Fibroblast of skin of right quadriceps (primary cell): ENCODE results near the gene MLIP.

Experiments used
- DNase-seq: peaks from one replicate; pipeline ENCODE4 v3.0.0-alpha.2; 2013

The MLIP gene

DNA sequence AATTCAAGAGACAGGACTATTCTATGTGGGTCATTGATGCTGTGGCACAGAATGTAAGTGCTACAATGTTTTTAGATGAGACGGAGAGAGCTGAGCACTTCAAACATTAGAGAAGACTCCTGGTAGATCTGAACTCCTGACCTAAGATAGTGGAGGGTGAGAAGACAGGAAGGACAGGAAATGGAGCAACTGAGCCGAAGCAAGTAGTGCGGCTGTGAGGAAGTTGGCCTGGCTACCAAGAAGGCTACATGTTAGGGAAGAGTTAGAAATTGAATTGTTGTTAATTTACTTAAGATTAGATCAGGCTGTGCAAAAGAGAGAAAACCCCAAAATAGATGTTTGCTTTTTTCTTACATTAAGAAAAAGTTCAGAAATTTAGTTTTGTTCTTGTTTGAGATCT lies 14.4 kb upstream of the MLIP start:
- DNase-seq = no peak

DNA sequence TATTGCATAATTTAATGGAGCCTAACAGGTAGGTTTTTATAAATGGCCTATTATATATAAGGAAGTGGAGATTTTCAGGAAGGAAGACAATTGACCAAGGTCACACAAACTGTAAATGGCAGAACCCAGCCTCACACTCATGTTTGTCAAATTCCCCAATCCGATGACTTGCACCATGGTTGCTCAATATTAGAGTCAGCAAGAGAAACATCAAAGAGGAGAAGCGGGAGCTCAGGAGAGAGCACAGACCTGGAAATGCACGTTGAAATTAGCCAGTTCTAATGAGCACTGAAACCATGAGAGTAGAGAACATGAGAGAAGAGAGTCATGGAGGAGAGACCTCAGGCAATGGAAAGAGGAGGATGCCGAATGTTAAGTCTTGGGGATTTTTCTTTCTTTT lies 13.5 kb upstream of the MLIP start:
- DNase-seq = no peak

DNA sequence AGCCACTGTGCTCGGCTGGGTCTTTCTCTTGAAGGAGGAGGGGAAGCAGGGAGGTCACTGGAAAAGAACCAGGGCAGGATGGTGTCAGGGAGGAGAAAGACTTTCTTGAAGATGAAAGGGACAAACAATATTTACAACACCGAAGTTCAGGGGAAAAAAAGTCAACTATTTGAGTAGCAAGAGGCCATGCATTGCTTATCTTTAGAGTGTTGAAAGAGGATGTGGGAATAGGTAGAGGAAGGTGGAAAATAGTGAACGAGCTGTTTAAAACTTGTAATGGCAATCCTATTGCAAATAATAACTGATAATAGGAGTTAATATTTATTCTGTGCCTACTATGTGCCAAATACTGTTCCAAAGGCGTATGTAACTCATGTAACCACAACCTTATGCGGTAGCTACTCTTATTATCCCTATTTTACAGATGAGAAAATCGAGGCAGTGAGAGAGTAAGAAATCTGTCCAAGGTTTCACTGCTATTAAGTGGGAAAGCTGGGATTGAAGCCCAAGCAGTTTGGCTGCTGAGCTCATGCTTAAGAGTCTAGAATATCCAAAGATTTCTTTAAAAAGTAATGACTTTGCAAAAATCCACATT lies 12.7 kb upstream of the MLIP start:
- no peak for DNase-seq

DNA sequence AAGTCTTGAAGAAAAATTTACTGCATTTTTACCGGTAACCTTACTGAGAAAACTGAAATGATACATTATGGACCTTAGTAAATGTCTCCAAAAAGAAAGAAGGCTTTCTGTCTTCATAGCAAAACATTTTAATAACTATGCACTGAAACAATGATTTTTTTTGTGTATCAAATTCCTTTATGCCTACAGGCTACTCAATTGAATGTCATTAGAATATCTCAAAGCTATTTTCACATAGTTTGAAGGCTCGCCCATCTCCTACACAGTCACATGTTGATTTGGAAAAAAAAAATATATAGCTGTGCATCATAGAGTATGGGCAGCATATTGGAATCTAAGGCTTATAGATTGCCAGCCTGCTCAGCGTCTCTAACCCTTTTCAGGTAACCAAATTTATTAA lies 12.0 kb upstream of the MLIP start:
- DNase-seq = no peak

DNA sequence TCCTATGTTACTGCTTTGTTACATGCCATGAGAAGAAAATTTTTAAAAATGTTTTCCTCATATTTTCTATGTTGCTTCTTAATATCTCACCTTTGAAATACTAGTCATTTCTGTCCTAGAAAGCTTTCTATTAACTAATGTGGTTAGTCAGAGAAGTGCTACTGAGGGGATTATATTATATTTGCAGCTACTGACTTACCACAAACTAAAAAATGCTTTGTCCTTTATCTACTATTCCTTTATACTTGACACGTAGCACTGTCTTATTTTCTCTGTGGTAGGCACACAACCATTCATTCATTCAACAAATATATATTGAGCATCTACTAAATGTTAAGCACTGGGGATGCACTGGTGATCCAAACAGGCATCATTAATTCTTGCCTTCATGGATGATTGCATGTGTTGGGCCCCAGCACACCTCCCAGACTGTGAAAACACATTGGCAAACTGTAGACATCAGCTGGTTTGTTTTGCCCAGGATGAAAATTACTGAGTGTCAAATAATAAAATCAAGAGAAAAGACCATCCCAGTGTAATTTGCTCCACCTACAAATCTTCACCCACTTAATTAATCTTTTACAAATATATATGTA lies 10.7 kb upstream of the MLIP start:
- no peak for DNase-seq

DNA sequence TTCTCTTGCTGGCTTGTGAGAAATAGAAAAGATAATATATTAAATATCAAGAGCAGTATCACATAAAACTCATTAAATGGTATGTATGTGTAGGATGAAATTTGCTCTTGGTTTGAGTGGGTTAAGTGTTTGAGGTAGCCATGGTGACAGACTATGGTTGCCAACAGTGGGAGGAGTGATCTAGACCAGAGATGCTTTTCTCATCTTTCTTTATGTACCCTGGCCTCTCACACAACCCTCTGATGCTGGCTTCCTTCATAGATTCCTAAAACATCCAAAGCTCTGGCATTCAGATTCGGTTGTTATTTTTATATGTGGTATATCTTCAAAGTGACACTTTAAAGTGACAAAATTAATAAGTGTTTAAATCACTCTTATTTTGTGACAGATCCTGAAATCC lies 9.0 kb upstream of the MLIP start:
- DNase-seq = no peak

DNA sequence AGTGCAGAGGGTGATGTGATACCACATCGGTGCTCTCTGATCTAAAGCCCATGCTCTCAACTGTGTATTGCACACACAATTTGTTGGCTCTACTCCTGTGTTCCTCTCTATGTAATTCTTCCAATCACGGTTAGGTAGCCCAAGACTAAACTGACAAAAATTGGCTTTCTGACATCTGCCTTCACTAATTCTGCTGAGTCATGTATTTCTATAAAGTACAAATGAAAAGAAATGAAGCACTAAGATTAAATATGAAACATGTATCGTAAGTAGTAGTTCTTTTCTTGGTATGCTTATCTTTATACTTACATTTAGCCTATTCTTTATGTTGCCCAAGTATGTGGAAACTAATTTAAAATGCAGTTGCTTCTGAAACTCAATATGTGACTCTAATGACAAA lies 7.7 kb upstream of the MLIP start:
- no peak for DNase-seq

DNA sequence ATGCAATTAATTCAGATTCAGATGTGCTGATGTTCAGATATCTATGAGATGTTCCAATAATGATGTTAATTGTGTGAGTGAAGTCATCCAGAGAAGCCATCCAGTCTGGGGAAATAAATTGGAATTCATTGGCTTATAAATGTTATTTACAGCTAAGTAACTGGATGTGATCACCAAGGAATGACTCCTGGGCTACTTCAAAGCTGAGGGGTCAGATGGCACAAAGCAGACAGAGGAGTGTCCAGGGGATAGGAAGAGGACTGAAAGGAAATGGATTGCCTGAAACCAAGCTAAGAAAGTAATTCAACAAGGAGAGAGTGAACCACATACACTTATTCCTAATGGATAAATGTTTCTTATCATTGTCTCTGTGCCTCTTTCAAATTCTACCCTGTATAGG lies 4.5 kb upstream of the MLIP start:
- no peak for DNase-seq

DNA sequence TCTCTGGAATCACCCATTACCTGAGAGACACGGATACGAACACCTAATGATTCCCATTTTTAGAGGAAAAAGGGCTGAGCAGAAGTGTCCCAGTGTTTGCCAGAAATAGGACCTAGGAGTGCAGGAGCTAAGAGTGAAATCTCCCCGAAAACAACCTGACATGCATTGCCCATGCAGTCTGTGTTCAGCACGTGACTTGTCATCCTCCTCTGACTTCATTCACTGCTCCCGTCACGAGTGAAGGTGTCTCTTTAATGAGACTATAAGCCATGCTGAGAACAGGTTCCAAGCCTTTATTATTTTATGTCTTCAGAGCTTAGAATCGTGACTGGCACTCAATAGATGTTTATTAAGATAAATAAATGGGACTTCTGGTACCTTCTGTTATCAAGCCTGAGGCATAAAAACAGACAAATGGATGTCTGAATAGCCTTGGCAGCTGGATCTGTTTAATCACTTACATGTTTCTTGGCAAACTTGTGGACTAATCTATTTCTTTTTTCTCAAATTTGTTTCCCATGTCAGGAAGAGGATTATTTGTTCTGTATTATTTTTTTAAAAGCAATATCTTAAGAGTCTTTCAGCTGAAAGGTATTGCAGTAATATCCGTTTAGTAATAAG lies 3.7 kb upstream of the MLIP start:
- no peak for DNase-seq

DNA sequence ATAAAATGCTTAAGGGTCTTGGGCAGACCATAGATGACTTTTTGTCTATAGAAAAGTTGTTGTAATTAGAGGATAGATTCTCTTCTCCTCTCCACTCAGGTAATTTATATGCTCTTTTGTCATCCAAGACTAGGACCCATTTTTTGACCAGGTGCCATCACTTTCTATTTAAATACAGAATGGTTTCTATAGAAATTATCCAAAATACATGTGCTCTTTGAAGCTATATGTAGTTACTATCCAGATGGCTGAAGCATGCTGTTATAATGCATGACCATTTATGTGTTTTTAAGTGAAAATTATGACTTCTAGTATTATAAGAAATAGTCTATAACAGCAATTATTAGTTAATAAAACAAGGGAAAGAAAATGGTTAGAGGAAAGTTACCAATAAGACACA lies 3.0 kb upstream of the MLIP start:
- DNase-seq = no peak

DNA sequence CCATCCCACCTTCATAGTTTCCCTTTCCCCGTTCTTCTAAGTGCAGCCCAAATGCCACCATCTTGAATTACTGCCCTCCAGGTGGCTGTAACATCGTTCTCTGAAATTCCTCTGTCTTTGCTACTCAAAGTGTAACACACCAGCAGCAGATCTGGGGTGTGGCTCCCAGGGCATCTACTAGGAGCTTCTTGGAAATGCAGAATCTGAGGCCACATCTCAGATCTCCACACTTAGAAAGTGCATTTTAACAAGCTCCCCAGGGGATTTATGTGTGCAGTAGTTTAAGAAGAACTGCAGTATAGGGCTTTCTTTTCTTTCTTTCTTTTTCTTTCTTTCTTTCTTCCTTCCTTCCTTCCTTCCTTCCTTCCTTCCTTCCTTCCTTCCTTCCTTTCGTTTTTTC lies 1.7 kb upstream of the MLIP start:
- DNase-seq = no peak

DNA sequence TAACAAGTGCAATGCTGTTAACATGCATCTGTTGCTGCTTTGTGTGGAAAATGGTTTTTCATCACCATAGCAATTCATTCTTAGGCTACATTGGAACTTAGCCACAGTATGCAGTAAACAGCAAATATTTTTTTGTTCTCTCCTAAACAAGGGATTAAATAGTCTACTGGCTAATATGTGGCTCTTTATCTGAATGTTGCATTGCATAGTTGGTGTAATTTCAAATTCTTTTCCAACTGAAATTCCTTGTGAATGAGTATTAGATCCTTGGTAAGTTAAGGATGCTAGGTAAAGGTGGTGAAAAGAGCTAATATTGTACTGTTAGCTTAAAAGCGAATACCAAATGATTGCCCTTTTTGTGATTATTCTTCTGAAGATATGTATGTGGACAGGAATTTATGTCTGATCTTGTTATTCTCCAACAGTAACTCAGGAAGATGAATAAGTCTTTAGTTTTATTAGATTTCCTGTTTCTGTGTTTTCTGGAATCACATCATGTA lies 958 bp downstream of the MLIP start:
- peak; percentile 26 for DNase-seq

DNA sequence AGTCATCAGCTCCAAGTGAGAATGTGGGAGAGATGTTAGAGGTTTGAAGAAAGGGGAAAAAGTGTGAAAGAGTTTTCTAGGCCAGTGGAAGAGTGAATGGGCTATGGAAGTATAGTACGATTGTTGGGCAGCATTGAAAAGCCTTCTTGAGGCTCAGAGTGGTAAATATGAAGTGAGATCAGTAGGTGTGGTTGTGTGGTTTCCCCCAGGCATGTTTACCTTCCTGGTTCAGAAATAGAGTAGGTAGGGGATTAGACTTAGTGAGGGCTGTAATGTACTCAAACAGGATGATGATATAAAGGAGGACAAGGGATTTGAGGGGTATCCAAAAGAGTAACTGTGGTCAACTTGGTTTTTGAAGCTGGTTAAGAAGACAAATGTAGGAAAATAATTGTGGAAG lies 3.7 kb downstream of the MLIP start:
- no peak for DNase-seq

DNA sequence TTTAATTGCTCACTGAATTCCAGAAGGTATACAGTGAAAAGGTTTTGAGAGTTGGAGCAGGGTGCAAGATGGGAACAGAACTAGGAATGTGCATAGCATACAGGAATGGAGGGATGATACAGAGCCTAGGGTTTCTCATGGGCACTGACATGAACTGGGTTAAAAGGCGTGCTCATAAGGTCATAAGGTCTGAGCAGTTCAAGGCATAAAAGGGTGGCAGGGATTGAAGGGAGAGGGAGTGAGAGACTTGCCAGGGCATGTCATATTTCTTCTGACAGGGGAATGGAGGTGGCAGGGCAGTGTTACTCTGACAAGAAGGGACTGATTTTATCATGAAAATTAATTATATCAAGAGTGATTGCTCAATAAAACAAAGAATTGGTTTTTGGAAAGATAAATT lies 4.7 kb downstream of the MLIP start:
- DNase-seq = no peak

DNA sequence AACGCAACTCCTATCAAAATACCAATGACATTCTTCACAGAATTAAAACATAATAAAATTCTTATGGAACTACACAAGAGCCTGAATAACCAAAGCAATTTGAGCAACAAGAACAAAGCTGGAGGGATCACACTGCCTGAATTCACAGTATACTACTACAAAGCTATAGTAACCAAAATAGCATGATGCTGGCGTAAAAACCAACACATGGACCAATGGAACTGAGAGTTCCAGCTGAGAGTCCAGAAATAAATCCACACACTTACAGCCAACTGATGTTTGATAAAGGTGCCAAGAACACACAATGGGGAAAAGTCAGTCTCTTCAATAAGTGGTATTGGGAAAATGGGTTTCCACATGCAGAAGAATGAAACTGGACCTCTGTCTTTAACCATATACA lies 6.9 kb downstream of the MLIP start:
- DNase-seq = no peak

DNA sequence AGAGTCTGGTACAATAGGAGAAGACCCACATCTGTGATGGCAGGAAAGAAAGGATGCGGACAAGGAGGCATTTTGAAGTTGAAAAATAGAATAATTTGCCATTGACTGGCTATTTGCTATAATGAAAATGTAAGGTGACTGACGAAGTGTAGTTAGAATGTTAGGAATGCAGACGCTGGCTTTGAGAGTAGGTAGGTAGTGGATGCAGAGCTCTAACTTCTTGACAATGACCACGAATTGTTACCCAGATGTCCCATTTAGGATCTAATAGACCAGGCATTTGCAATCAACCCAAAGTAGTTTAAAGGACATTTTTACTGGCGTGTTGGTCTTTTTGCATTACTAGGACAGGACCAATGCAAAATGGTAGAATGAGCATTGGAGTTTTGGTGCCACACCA lies 14.2 kb downstream of the MLIP start:
- no peak for DNase-seq

DNA sequence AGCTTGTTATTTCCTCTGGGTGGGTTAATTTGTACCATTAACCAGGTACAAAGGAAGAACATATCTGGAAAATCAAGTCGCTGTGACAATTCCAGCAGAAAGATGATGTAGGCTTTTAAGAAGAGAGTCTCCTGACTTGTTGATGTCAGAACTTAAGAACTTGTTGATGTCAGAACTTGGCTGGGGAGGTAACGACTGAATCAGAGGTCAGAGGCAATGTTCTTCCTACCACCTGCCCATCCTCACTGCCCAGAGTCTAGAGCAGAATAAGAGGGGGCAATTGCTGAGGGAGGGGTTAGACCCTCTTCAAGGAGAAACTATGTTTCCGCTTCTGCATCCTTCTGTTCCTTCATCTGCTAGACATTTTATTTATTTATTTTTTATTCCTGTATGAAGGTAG lies 18.9 kb downstream of the MLIP start:
- no peak for DNase-seq

DNA sequence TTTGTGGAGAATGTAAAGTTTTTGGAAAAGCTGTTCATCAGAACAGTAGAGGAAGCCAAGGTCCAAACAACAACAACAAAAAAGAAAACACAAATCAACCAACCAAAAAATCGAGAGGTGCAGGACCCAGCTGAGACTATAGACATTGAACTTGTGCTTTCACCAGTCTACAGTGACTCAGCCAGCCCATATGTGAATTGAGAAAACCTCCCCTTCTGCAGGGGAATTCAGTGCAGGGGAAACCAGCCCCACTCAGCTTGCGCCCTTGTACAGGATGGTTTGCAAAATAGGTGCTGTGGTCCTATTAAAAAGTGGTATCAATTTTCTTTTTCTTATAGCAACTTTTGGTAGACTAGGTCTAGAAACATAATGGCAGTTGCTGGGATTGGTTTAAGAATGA lies 21.3 kb downstream of the MLIP start:
- no peak for DNase-seq

DNA sequence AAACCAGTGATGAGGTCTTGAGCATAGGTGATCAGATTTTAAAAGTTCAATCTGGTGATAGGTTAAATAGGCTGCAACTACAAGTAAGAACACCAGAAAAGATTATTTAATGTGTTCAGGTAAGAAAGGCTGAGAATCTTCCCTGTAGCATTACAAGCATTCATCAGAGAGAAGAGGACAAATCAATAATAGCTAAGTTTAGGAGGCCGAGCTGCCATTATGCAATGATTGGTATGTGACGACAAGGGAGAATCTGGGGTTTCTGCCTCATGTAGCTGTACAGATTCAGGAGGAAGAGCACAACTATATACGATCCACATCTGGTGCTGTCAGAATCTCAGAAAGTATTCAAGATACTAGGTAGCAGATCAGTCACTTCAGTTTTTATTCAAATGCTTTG lies 21.9 kb downstream of the MLIP start:
- no peak for DNase-seq

DNA sequence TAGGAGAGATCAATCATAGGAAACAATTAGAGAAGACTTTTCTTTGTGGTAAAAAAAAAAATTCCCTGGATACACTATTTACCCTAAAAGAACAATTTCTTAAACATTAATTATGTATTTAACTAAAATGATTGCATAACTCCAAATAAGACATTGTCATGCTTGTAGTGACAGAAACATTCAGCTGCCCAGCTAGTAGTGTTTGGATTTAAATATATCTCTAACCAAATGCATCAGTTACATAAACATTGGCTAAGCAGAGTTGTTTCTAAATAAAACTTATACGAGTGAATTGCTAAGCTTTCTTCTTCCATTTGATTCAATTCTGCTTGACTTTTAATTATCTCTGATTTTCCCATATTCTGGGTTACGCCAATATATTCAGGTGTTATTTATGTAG lies 23.7 kb downstream of the MLIP start:
- no peak for DNase-seq

DNA sequence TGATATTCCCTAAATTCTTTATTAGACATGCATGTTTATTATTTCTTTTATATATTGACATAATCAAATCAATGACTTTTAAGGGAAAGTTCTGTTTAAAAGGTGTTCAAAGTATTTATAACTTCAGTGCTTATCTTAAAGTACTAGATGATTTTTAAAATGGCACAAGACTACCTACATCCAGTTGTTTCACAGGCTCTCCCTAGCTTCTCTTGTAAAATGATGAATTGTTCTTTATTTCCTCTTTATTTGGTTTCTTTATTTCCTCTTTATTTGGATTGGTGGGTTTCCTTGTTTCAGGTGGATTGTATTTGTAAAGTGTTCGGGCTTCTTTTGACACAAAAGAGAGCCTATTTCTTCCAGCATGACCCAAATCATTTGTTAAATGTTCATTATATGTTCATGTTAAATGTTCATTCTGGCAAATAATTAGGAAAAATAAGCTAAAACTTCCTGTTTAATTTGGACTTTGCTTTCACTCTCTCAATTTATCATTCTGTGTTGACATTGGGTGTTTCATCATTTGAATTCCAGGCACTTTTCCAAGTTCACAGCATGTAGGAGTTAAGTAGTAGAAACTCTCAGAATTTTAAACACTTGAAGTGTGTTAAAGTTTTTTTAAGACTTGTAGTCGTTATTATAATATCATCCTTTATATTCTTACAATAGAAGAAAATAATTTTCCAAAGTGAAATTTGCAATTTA lies 24.6 kb downstream of the MLIP start:
- peak; percentile 78 for DNase-seq

DNA sequence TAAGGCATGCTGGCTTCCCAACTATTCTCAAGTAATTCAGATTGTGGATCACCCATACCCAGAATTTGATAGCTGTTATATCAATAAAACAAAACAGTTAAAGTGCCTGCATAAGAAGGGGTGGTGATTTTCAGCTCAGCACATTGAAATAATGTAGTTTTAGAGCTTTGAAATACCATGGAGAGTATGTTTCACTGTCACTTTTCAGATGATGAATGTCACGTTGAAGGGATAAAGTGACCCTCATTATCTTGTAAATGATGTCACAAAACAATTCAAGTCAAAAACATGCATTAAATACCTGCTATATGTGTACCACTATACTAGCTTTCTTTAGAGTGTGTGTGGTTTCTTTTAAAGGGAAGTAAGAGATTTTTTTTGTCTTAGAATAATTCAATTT lies 27.6 kb downstream of the MLIP start:
- DNase-seq = no peak

DNA sequence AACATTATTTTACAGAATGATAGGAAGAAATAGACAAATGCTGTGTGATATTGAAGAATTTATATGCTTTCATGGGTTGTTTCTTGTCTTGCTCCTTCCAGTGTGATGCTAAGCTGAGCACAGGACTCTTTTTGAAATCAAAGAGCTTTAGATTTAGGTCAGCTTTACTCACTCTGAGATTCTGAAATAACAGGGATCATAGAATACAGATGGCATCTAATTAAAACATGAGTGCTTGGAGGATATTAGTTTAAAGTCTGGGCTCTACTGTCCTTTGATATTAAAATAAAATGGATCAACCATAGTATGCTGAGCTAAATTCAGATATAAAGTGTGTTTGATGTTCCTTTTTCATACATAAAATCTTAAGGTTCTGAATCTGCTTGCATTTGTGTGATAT lies 29.6 kb downstream of the MLIP start:
- DNase-seq = no peak

DNA sequence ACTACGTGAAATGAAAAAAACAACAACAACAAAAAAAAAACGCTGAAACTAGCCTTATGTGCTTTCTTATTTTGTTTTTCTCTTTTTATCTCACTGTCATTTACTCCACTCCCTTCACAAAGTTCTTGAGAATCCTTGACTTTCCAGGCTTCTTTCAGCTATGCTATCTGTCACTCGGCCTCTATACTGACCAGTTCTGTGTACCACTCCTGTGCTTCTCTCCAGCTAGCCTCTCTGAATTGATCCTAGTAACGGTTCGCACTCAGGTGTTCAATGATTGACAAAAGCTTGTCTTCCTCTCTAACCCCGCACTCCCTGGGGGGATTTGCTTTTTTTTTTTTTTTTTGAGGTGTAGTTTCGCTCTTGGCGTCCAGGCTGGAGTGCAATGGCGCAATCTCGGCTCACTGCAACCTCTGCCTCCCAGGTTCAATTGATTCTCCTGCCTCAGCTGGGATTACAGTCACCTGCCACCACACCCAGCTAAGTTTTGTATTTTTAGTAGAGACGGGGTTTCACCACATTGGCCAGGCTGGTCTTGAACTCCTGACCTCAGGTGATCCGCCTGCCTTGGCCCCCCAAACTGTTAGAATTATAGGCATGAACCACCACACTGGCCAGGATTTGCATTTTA lies 31.8 kb downstream of the MLIP start:
- no peak for DNase-seq
